ENCODE data around the gene GJA5.

DNA sequence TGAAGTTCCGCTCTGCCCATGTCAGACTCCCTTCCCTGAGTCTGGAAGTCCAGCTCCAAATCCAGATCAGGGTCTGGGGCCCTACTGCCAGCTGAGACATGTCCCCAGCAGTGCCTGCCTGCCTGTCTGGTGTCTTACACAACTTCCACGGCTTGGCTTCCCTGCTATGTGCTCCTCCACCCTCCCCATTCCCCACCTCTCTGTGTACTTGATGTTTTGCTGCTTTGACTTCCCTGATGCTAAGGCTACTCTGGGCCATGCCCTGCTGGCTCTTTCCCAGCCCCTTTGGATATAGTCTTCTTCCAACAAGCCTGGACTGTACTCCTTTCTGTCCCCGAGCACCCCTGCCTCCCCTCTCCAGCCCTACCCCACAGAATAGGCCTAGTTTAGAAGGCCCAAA, 7.3 kb downstream of the GJA5 start:
- TF ChIP-seq, protein P1, sequence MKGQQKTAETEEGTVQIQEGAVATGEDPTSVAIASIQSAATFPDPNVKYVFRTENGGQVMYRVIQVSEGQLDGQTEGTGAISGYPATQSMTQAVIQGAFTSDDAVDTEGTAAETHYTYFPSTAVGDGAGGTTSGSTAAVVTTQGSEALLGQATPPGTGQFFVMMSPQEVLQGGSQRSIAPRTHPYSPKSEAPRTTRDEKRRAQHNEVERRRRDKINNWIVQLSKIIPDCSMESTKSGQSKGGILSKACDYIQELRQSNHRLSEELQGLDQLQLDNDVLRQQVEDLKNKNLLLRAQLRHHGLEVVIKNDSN (IDR thresholded peaks at IDR 0.05), result no peak
- TF ChIP-seq ZBTB7A (IDR thresholded peaks at IDR 0.05; ENCODE audit: low read depth) (no peak), TAF1 (IDR thresholded peaks at IDR 0.05; ENCODE audit: low read depth) (no peak), CEBPB (IDR thresholded peaks at IDR 0.05) (no peak), RAD21 (IDR thresholded peaks at IDR 0.05; ENCODE audit: low read depth) (no peak), YY1 (IDR thresholded peaks at IDR 0.05; ENCODE audit: low read depth) (no peak), EP300 (IDR thresholded peaks at IDR 0.05; ENCODE audit: borderline replicate concordance) (no peak), NFIC (IDR thresholded peaks at IDR 0.05) (no peak), FOXM1 (IDR thresholded peaks at IDR 0.05; ENCODE audit: borderline replicate concordance, low read depth) (no peak), CREB1 (IDR thresholded peaks at IDR 0.05; ENCODE audit: low read depth) (no peak)
- TF ChIP-seq, protein P2, sequence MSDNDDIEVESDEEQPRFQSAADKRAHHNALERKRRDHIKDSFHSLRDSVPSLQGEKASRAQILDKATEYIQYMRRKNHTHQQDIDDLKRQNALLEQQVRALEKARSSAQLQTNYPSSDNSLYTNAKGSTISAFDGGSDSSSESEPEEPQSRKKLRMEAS (IDR thresholded peaks at IDR 0.05), result no peak
- TF ChIP-seq, protein P3, sequence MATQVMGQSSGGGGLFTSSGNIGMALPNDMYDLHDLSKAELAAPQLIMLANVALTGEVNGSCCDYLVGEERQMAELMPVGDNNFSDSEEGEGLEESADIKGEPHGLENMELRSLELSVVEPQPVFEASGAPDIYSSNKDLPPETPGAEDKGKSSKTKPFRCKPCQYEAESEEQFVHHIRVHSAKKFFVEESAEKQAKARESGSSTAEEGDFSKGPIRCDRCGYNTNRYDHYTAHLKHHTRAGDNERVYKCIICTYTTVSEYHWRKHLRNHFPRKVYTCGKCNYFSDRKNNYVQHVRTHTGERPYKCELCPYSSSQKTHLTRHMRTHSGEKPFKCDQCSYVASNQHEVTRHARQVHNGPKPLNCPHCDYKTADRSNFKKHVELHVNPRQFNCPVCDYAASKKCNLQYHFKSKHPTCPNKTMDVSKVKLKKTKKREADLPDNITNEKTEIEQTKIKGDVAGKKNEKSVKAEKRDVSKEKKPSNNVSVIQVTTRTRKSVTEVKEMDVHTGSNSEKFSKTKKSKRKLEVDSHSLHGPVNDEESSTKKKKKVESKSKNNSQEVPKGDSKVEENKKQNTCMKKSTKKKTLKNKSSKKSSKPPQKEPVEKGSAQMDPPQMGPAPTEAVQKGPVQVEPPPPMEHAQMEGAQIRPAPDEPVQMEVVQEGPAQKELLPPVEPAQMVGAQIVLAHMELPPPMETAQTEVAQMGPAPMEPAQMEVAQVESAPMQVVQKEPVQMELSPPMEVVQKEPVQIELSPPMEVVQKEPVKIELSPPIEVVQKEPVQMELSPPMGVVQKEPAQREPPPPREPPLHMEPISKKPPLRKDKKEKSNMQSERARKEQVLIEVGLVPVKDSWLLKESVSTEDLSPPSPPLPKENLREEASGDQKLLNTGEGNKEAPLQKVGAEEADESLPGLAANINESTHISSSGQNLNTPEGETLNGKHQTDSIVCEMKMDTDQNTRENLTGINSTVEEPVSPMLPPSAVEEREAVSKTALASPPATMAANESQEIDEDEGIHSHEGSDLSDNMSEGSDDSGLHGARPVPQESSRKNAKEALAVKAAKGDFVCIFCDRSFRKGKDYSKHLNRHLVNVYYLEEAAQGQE (IDR thresholded peaks at IDR 0.05; ENCODE audit: low read depth), result no peak

Measured in Ishikawa (cell line).